Panc1 (cell line): Measurements from ENCODE around the gene DENND1C. TPM values are rescaled to one million over a fixed set of nuclear protein-coding genes. Genes with fewer than 3 reads are reported as not detected.

Source experiments
- ATAC-seq: fragments of 200-7000 bp; cut with Tn5 transposase; 2 replicates; pipeline ENCODE4 v1.9.1; 2020; ENCODE audit warnings: mild to moderate bottlenecking, moderate library complexity
- BruUV-seq: library from RNA; stranded (reverse); fragments of 400-500 nt; replicated peaks from 2 replicates; lab custom pipeline; 2021; lab: Mats Ljungman, UMichigan
- CTCF ChIA-PET: fragments of 300-600 bp; sonication (Branson Sonifier 250); formaldehyde crosslinking; loops from one replicate; lab custom pipeline; 2022; ENCODE audit warnings: antibody characterized with exemption; lab: Charles Lee
- POLR2A ChIA-PET: fragments of 300-600 bp; sonication (Branson Sonifier 250); formaldehyde crosslinking; loops from one replicate; lab custom pipeline; 2022; ENCODE audit warnings: antibody characterized with exemption; lab: Charles Lee
- DNase-seq: peaks from one replicate; pipeline ENCODE4 v3.0.0-alpha.2; 2010; ENCODE audit warnings: low read depth, low spot score
- H3K27ac ChIP-seq: 2 replicates; pipeline ENCODE4 v1.5.1; 2011; ENCODE audit warnings: mild to moderate bottlenecking, low read length, inconsistent platforms
- H3K27me3 ChIP-seq: fragments of 200-500 bp; sonication (Bioruptor generic); 2 replicates; pipeline ENCODE4 v1.6.0; 2014; ENCODE audit warnings: low read length, inconsistent platforms; ENCODE audit not compliant: control insufficient read depth, insufficient read depth
- H3K36me3 ChIP-seq: fragments of 200-500 bp; sonication (Bioruptor generic); 2 replicates; pipeline ENCODE4 v1.5.1; 2014; ENCODE audit warnings: inconsistent platforms, mild to moderate bottlenecking, low read length, moderate library complexity; ENCODE audit not compliant: control insufficient read depth, insufficient read depth
- H3K4me1 ChIP-seq: 2 replicates; pipeline ENCODE4 v1.5.1; 2011; ENCODE audit warnings: inconsistent platforms, mild to moderate bottlenecking, low read length, moderate library complexity; ENCODE audit not compliant: control insufficient read depth, insufficient read depth
- H3K4me3 ChIP-seq, 2 experiments: 2 replicates each; pipeline ENCODE4 v1.5.1; 2011 to 2012; ENCODE audit warnings: low read depth in 2 of 2, low read length in 2 of 2, mild to moderate bottlenecking in 2 of 2, inconsistent platforms in 1 of 2, moderate library complexity in 1 of 2
- H3K9me3 ChIP-seq: fragments of 200-500 bp; sonication (Bioruptor generic); 2 replicates; pipeline ENCODE4 v1.5.1; 2014; ENCODE audit warnings: low read depth, mild to moderate bottlenecking, inconsistent platforms, low read length, moderate library complexity; ENCODE audit not compliant: control insufficient read depth, insufficient read depth
- POLR2AphosphoS5 ChIP-seq: IDR thresholded peaks from 2 replicates; pipeline ENCODE4 v1.6.1; 2012; ENCODE audit warnings: mild to moderate bottlenecking, low read depth, low read length, moderate library complexity
- SIN3A ChIP-seq: IDR thresholded peaks from 2 replicates; pipeline ENCODE4 v1.6.1; 2012; ENCODE audit warnings: low read depth, mild to moderate bottlenecking, low read length, moderate library complexity, borderline replicate concordance; ENCODE audit not compliant: insufficient read depth
- TCF7L2 ChIP-seq: IDR thresholded peaks from 2 replicates; pipeline ENCODE4 v1.6.1; 2011; ENCODE audit warnings: mild to moderate bottlenecking, low read depth, low read length, inconsistent platforms
- in situ Hi-C: cut with HindIII; loops from 2 replicates; pipeline ENCODE4 v1.10.0; 2016; ENCODE audit warnings: low sequenced_read_pairs, low pct_unique_long_range_greater_than_20kb
- intact Hi-C: fragments of 100-400 bp; cut with micrococcal nuclease; formaldehyde crosslinking; loops from one replicate; pipeline ENCODE4 v1.10.0; 2022; ENCODE audit not compliant: unreplicated experiment
- total RNA-seq: library from RNA; stranded (reverse); gene quantifications from one replicate; pipeline ENCODE4 v1.2.1, GENCODE V29; 2021; ENCODE audit not compliant: unreplicated experiment
- TF ChIP-seq, protein P1 (sequence below): fragments of 450-650 bp; IDR thresholded peaks from 2 replicates; pipeline ENCODE4 v1.5.1; 2017; ENCODE audit warnings: mild to moderate bottlenecking
- TF ChIP-seq, protein P2 (sequence below), 2 experiments: IDR thresholded peaks; 2 replicates each; pipeline ENCODE4 v1.6.1; 2011 to 2012; ENCODE audit warnings: low read depth in 2 of 2, control low read depth in 1 of 2, low read length in 1 of 2, mild to moderate bottlenecking in 1 of 2, moderate library complexity in 1 of 2; ENCODE audit not compliant: insufficient read depth in 1 of 2

DENND1C gene
- total RNA-seq, 1 experiment from 2014 or later: 0.39 TPM

DNA sequence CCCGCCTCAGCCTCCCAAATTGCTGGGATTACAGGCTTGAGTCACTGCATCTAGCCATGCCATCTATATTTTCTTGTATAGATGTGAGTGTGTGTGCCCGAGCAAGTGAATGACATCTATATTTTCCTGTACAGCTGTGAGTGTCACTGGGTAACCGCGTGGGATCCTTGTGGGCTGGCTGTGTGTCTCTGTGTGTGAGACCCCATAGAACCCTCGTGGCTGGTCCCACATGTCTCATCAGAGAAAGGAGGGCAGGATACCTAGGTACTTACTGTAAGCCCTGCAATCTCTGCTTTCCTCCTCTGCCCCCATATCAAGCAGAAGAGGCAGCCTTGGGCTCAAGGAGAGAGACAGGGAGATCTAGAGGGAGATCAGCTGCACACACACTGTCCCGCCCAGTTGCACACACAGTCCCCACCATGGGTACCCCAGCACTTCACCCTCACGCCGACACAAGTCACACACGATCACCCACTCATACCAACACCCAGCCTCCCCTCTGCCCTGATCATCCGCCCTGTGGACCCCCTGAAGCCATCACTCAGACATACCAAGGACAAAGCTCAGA is 655 bp downstream of the DENND1C start:
- ChIA-PET CTCF (no interaction called here), POLR2A (no interaction called here)
- Histone ChIP-seq H3K27ac (no peak overlapping the region), H3K4me1 (no peaks in the 10 kb centered on the region), H3K27me3 (no peaks in the 10 kb centered on the region), H3K9me3 (no peaks in the 10 kb centered on the region), H3K36me3 (no peaks in the 10 kb centered on the region), H3K4me3 (no peak overlapping the region)
- BruUV-seq: no TSS peak
- no peak for ATAC-seq
- in situ Hi-C loops (no loop called here), intact Hi-C loops (no loop called here)
- DNase-seq: no peak
- TF ChIP-seq SIN3A: no peak
- no peak for TF ChIP-seq POLR2AphosphoS5
- TF ChIP-seq, protein P1, sequence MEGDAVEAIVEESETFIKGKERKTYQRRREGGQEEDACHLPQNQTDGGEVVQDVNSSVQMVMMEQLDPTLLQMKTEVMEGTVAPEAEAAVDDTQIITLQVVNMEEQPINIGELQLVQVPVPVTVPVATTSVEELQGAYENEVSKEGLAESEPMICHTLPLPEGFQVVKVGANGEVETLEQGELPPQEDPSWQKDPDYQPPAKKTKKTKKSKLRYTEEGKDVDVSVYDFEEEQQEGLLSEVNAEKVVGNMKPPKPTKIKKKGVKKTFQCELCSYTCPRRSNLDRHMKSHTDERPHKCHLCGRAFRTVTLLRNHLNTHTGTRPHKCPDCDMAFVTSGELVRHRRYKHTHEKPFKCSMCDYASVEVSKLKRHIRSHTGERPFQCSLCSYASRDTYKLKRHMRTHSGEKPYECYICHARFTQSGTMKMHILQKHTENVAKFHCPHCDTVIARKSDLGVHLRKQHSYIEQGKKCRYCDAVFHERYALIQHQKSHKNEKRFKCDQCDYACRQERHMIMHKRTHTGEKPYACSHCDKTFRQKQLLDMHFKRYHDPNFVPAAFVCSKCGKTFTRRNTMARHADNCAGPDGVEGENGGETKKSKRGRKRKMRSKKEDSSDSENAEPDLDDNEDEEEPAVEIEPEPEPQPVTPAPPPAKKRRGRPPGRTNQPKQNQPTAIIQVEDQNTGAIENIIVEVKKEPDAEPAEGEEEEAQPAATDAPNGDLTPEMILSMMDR: no peak
- TF ChIP-seq, protein P2, sequence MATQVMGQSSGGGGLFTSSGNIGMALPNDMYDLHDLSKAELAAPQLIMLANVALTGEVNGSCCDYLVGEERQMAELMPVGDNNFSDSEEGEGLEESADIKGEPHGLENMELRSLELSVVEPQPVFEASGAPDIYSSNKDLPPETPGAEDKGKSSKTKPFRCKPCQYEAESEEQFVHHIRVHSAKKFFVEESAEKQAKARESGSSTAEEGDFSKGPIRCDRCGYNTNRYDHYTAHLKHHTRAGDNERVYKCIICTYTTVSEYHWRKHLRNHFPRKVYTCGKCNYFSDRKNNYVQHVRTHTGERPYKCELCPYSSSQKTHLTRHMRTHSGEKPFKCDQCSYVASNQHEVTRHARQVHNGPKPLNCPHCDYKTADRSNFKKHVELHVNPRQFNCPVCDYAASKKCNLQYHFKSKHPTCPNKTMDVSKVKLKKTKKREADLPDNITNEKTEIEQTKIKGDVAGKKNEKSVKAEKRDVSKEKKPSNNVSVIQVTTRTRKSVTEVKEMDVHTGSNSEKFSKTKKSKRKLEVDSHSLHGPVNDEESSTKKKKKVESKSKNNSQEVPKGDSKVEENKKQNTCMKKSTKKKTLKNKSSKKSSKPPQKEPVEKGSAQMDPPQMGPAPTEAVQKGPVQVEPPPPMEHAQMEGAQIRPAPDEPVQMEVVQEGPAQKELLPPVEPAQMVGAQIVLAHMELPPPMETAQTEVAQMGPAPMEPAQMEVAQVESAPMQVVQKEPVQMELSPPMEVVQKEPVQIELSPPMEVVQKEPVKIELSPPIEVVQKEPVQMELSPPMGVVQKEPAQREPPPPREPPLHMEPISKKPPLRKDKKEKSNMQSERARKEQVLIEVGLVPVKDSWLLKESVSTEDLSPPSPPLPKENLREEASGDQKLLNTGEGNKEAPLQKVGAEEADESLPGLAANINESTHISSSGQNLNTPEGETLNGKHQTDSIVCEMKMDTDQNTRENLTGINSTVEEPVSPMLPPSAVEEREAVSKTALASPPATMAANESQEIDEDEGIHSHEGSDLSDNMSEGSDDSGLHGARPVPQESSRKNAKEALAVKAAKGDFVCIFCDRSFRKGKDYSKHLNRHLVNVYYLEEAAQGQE (IDR thresholded peaks at IDR 0.05; ENCODE audit: insufficient read depth in 1 of 2, low read depth in 2 of 2, low read length in 1 of 2): no peak
- no peak for TF ChIP-seq TCF7L2

DNA sequence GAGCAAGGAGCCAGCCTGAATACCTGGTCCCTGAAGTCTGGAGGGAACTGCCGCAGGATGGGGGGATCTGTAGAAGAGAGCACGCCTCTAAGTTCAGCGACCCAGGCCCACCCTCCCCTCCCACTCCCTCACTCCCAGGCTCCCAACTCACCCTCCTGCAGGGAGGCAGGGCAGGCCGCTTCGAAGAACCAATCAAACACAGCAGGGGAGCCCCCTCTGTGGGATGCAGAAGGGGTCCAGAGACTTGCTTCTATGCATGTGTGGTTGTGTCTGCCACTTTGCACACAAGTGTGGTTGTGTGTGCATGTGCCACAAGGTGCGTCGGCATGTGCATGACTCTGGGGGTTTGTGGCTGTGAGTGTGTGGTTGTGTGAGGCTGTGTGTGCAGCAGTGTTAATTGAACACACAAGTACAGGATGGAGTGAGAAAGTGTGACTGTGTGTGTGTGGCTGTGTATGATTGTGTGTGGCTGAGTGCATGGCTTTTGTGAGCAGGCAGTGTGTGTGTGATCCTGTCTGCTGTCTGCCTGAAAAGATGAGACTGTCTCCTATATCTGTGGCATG is 1.7 kb downstream of the DENND1C start:
- ATAC-seq (no peak), DNase-seq (no peak)
- CTCF ChIA-PET: no interaction called here
- no peak overlapping the region for H3K4me3 ChIP-seq
- in situ Hi-C loops (no loop called here), intact Hi-C loops (no loop called here)
- H3K27ac ChIP-seq: no peak overlapping the region
- POLR2A ChIA-PET: no interaction called here
- no peaks in the 10 kb centered on the region for H3K9me3 ChIP-seq
- no peaks in the 10 kb centered on the region for H3K4me1 ChIP-seq
- H3K27me3 ChIP-seq: no peaks in the 10 kb centered on the region
- no peaks in the 10 kb centered on the region for H3K36me3 ChIP-seq
- BruUV-seq: no TSS peak
- TF ChIP-seq SIN3A (no peak), TCF7L2 (no peak), POLR2AphosphoS5 (no peak)

DNA sequence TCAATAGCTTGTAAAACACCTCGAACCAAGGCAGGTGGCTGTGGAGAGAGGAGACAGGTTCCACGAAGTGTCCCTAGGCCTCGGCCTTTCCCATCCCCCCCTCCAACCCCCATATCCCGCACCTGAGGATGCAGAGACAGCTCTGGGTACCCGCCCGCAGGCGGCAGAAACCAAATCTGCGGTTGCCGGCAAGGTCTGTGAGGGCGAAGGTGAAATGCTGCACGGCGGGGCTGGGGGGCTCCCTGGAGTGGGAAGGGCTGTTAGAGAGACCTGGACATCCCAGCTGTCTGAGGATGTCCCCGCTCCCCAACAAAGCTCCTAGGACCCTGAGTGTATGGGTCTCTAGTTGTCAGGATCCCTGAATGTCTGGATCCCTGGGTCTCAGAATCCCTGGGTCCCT is 2.8 kb downstream of the DENND1C start:
- ATAC-seq (no peak), DNase-seq (no peak)
- TF ChIP-seq TCF7L2 (no peak), POLR2AphosphoS5 (no peak), SIN3A (no peak)
- TF ChIP-seq, protein P2 (IDR thresholded peaks at IDR 0.05; ENCODE audit: insufficient read depth in 1 of 2, low read depth in 2 of 2, low read length in 1 of 2): no peak
- TF ChIP-seq, protein P1: no peak
- Histone ChIP-seq H3K36me3 (no peaks in the 10 kb centered on the region), H3K4me1 (no peaks in the 10 kb centered on the region), H3K27ac (no peak overlapping the region), H3K9me3 (no peaks in the 10 kb centered on the region), H3K4me3 (no peak overlapping the region), H3K27me3 (no peaks in the 10 kb centered on the region)
- no TSS peak for BruUV-seq
- in situ Hi-C loops (no loop called here), intact Hi-C loops (no loop called here)
- ChIA-PET POLR2A (no interaction called here), CTCF (no interaction called here)
